ENCODE data around the gene CELA3B. TPM values are rescaled to one million over a fixed set of nuclear protein-coding genes. Genes with fewer than 3 reads are reported as not detected.

The CELA3B gene
- total and polyA plus RNA-seq, 2 of the 13 experiments (the other 11 are each of a cell fraction or from before 2014, with no cell fraction given) = 0.34 TPM; not detected in 1

- TF ChIP-seq ZNF574 (CRISPR knock-in tag; IDR thresholded peaks at IDR 0.05) (0 out of 2 replicates have a peak, but pooled peaks have one; percentile 3), ZNF263 (CRISPR knock-in tag; IDR thresholded peaks at IDR 0.05) (peak; percentile 63; the same call in 1 of the 2 replicates), UBTF (CRISPR knock-in tag; IDR thresholded peaks at IDR 0.05) (0 out of 2 replicates have a peak, but pooled peaks have one; percentile 13)
Measured at GRCh38 chr1:21935891-21936365, 40.9 kb upstream of the CELA3B start (continued).

- ATAC-seq = peak; percentile 10
- ChIA-PET CTCF (ENCODE audit: low intra/inter-chr PET ratio, low total read pairs) (no interaction called here), POLR2A (interaction anchor here (1.0 to 10.7 kb wide), 5 partner anchors 9 to 267 kb away, joined by 3 to 105 read pairs (median 6); partner anchors contain the start of gene RAP1GAP)
- peak overlapping the region; percentile 93 for H3K4me2 ChIP-seq (ENCODE audit: low read depth, low read length)
- in situ Hi-C loops (cut with HindIII; ENCODE audit: extremely low pct_ligation_motif_present, low pct_unique_long_range_greater_than_20kb) = no loop called here
- intact Hi-C loops (cut with micrococcal nuclease; ENCODE audit: unreplicated experiment) = no loop called here
- peaks cover 91% of the 10 kb centered on the region for H3K4me1 ChIP-seq (ENCODE audit: insufficient read depth, low read length)
- no peaks in the 10 kb centered on the region for H4K20me1 ChIP-seq (ENCODE audit: insufficient read depth, low read length)
- FAIRE-seq = no peak
- H3K27ac ChIP-seq (ENCODE audit: extremely low read length, insufficient read depth, low read length) = peak overlapping the region; percentile 58
- no peaks in the 10 kb centered on the region for H3K9me3 ChIP-seq (ENCODE audit: low read length)
- no peak overlapping the region for H2AFZ ChIP-seq (ENCODE audit: low read length)
- DNase-seq (ENCODE audit: low spot score) = no peak
- TSS peak; percentile 57 for BruUV-seq (replicated peaks)
- H3K36me3 ChIP-seq (replicated peaks in 1 of 2; ENCODE audit: control insufficient read depth in 1 of 2, insufficient read depth in 2 of 2, low read length in 2 of 2) = no peaks in the 10 kb centered on the region; a peak in 1 of 5 replicates
- H3K79me2 ChIP-seq (ENCODE audit: insufficient read depth, low read length) = peaks cover 38% of the 10 kb centered on the region
- H3K4me3 ChIP-seq (replicated peaks in 1 of 3; ENCODE audit: insufficient read depth in 1 of 3, low read depth in 2 of 3, low read length in 3 of 3) = peak overlapping the region; percentile 64 to 88 (median 78)
- peak overlapping the region; percentile 76 for H3K9ac ChIP-seq (ENCODE audit: insufficient read depth, low read depth, low read length)
- H3K27me3 ChIP-seq (ENCODE audit: control insufficient read depth in 1 of 2, insufficient read depth in 2 of 2, low read length in 2 of 2) = peaks cover 3 to 5% of the 10 kb centered on the region in 2 experiments; a peak in 2 of 5 replicates
- 6% methylated on average over 4 of the region's 34 CpGs for WGBS (ENCODE audit: low lambda C conversion rate)
- TF ChIP-seq ARNT2 (CRISPR knock-in tag; IDR thresholded peaks at IDR 0.05; ENCODE audit: low read depth) (0 out of 2 replicates have a peak, but pooled peaks have one; percentile 14), POLR2A (IDR thresholded peaks at IDR 0.05; ENCODE audit: insufficient read depth in 1 of 2, low read depth in 2 of 2, low read length in 2 of 2) (peak in 1 of 2 experiments; percentile 45; a peak in 1 of 4 replicates), ZNF562 (CRISPR knock-in tag; IDR thresholded peaks at IDR 0.05; ENCODE audit: borderline replicate concordance) (no peak), SP4 (CRISPR knock-in tag; IDR thresholded peaks at IDR 0.05) (peak; percentile 31; the same call in 1 of the 2 replicates), SRY (CRISPR knock-in tag; IDR thresholded peaks at IDR 0.05) (0 out of 2 replicates have a peak, but pooled peaks have one; percentile 33), ARID4A (CRISPR knock-in tag; IDR thresholded peaks at IDR 0.05; ENCODE audit: borderline replicate concordance) (peak; percentile 47; the same call in 1 of the 2 replicates), TEAD3 (CRISPR knock-in tag; optimal IDR thresholded peaks at IDR 0.05; ENCODE audit: borderline replicate concordance) (peak; percentile 5), NCOR1 (IDR thresholded peaks at IDR 0.05; ENCODE audit: borderline replicate concordance, low read length) (no peak), NRL (CRISPR knock-in tag; IDR thresholded peaks at IDR 0.05; ENCODE audit: borderline replicate concordance) (0 out of 2 replicates have a peak, but pooled peaks have one; percentile 61)
Measured at GRCh38 chr1:21936366-21937031, 40.3 kb upstream of the CELA3B start.

Data from HepG2 (cell line).